ENCODE results near the gene ROGDI. TPM values are rescaled to one million over a fixed set of nuclear protein-coding genes. Genes with fewer than 3 reads are reported as not detected.

Gene ROGDI
- polyA plus RNA-seq, 1 of the 3 experiments (the other 2 are of a cell fraction): 33.6 TPM

GRCh38 chr16:4783251-4783950 lies 19.0 kb downstream of the ROGDI start:
- Histone ChIP-seq H3K9ac (no peak overlapping the region), H3K9me2 (no peaks in the 10 kb centered on the region), H3K4me2 (no peak overlapping the region), H3K9me3 (no peaks in the 10 kb centered on the region), H4K20me1 (ENCODE audit: insufficient read depth) (no peaks in the 10 kb centered on the region), H3K79me2 (ENCODE audit: insufficient read depth) (no peaks in the 10 kb centered on the region), H2AFZ (ENCODE audit: low read depth) (no peak overlapping the region), H3K4me1 (ENCODE audit: control insufficient read depth in 1 of 2, insufficient read depth in 2 of 2, low read depth in 1 of 2, low read length in 1 of 2) (peaks cover 0 to 8% of the 10 kb centered on the region in 2 experiments; a peak in 1 of 4 replicates), H3K36me3 (replicated peaks in 1 of 2; ENCODE audit: control insufficient read depth in 1 of 2, insufficient read depth in 2 of 2, low read length in 1 of 2) (no peaks in the 10 kb centered on the region), H3K4me3 (ENCODE audit: low read depth in 2 of 2, low read length in 1 of 2) (no peak overlapping the region), H3K27me3 (ENCODE audit: insufficient read depth) (no peaks in the 10 kb centered on the region), H3K27ac (ENCODE audit: low read depth in 2 of 2, low read length in 1 of 2) (no peak overlapping the region), H3F3A (replicated peaks; ENCODE audit: insufficient read depth) (no peaks in the 10 kb centered on the region)
- 72% methylated on average over 21 of the region's 25 CpGs for WGBS (ENCODE audit: low lambda C conversion rate)
- no peak for TF ChIP-seq MEF2A (IDR thresholded peaks at IDR 0.05; ENCODE audit: borderline replicate concordance, low read depth)
- TF ChIP-seq FOXJ3 (CRISPR knock-in tag; IDR thresholded peaks at IDR 0.05): no peak
- TF ChIP-seq GABPA (IDR thresholded peaks at IDR 0.05; ENCODE audit: low read depth): no peak
- TF ChIP-seq JUND (IDR thresholded peaks at IDR 0.05): no peak
- TF ChIP-seq MAX (IDR thresholded peaks at IDR 0.05; ENCODE audit: low read depth): no peak
- TF ChIP-seq NFIC (IDR thresholded peaks at IDR 0.05; ENCODE audit: borderline replicate concordance): no peak
- no peak for TF ChIP-seq EP300 (IDR thresholded peaks at IDR 0.05; ENCODE audit: borderline replicate concordance in 1 of 2, low read depth in 1 of 2, low read length in 1 of 2)
- DNase-seq: no peak
- ChIA-PET CTCF (interaction anchor here (0.7 kb wide), 1 partner anchor 10 kb away, joined by 3 read pairs; no protein-coding TSS in a partner anchor), POLR2A (no interaction called here)

GRCh38 chr16:4780235-4780634 lies 22.2 kb downstream of the ROGDI start:
- Histone ChIP-seq H3F3A (replicated peaks; ENCODE audit: insufficient read depth) (no peaks in the 10 kb centered on the region), H2AFZ (ENCODE audit: low read depth) (no peak overlapping the region), H3K9me3 (no peaks in the 10 kb centered on the region), H3K79me2 (ENCODE audit: insufficient read depth) (no peaks in the 10 kb centered on the region), H3K4me1 (ENCODE audit: control insufficient read depth in 1 of 2, insufficient read depth in 2 of 2, low read depth in 1 of 2, low read length in 1 of 2) (no peaks in the 10 kb centered on the region), H3K27me3 (ENCODE audit: insufficient read depth) (no peaks in the 10 kb centered on the region), H3K36me3 (replicated peaks in 1 of 2; ENCODE audit: control insufficient read depth in 1 of 2, insufficient read depth in 2 of 2, low read length in 1 of 2) (no peaks in the 10 kb centered on the region), H3K4me2 (no peak overlapping the region), H3K9ac (no peak overlapping the region), H3K27ac (ENCODE audit: low read depth in 2 of 2, low read length in 1 of 2) (no peak overlapping the region), H3K4me3 (ENCODE audit: low read depth in 2 of 2, low read length in 1 of 2) (no peak overlapping the region), H4K20me1 (ENCODE audit: insufficient read depth) (no peaks in the 10 kb centered on the region), H3K9me2 (no peaks in the 10 kb centered on the region)
- CTCF ChIA-PET: no interaction called here
- TF ChIP-seq FOXM1 (IDR thresholded peaks at IDR 0.05; ENCODE audit: low read depth) (no peak), GATA2 (CRISPR knock-in tag; IDR thresholded peaks at IDR 0.05) (no peak), FOSL2 (IDR thresholded peaks at IDR 0.05; ENCODE audit: borderline replicate concordance, low read depth) (no peak), EP300 (IDR thresholded peaks at IDR 0.05; ENCODE audit: borderline replicate concordance in 1 of 2, low read depth in 1 of 2, low read length in 1 of 2) (no peak), TCF12 (IDR thresholded peaks at IDR 0.05) (no peak), ZBTB33 (IDR thresholded peaks at IDR 0.05; ENCODE audit: borderline replicate concordance, low read depth) (no peak), SMC3 (IDR thresholded peaks at IDR 0.05; ENCODE audit: low read depth, low read length) (no peak), PBX3 (IDR thresholded peaks at IDR 0.05) (no peak), GABPA (IDR thresholded peaks at IDR 0.05; ENCODE audit: low read depth) (no peak), MXI1 (IDR thresholded peaks at IDR 0.05; ENCODE audit: low read depth, low read length) (no peak), YY1 (IDR thresholded peaks at IDR 0.05; ENCODE audit: low read depth) (no peak), RAD21 (IDR thresholded peaks at IDR 0.05; ENCODE audit: low read length) (no peak), EZH2phosphoT487 (IDR thresholded peaks at IDR 0.05; ENCODE audit: borderline replicate concordance, low read depth) (no peak), RCOR1 (IDR thresholded peaks at IDR 0.05; ENCODE audit: low read length) (no peak), TAF1 (IDR thresholded peaks at IDR 0.05; ENCODE audit: borderline replicate concordance, low read depth, low read length) (no peak), NFIC (IDR thresholded peaks at IDR 0.05; ENCODE audit: borderline replicate concordance) (no peak), SIN3A (IDR thresholded peaks at IDR 0.05; ENCODE audit: borderline replicate concordance, low read depth, low read length) (no peak), JUND (IDR thresholded peaks at IDR 0.05) (no peak), NRF1 (IDR thresholded peaks at IDR 0.05; ENCODE audit: low read depth, low read length) (no peak), USF2 (IDR thresholded peaks at IDR 0.05; ENCODE audit: borderline replicate concordance, low read depth, low read length) (no peak)
- POLR2A ChIA-PET: no interaction called here
- 74% methylated on average over 4 of the region's 4 CpGs for WGBS (ENCODE audit: low lambda C conversion rate)
- DNase-seq: no peak
